ENCODE results near the gene APBA2.

GRCh38 chr15:29127506-29128430, 242.0 kb downstream of the APBA2 start:
- TF ChIP-seq CTCF (IDR thresholded peaks at IDR 0.05) = no peak
- no peak for TF ChIP-seq EZH2phosphoT487 (IDR thresholded peaks at IDR 0.05)
